ENCODE results near the gene KCNG1. TPM values are rescaled to one million over a fixed set of nuclear protein-coding genes. Genes with fewer than 3 reads are reported as not detected.

The KCNG1 gene
- total and polyA plus RNA-seq, 2 of the 4 experiments (the other 2 are of a cell fraction), result 23.7 to 51.4 TPM

DNA sequence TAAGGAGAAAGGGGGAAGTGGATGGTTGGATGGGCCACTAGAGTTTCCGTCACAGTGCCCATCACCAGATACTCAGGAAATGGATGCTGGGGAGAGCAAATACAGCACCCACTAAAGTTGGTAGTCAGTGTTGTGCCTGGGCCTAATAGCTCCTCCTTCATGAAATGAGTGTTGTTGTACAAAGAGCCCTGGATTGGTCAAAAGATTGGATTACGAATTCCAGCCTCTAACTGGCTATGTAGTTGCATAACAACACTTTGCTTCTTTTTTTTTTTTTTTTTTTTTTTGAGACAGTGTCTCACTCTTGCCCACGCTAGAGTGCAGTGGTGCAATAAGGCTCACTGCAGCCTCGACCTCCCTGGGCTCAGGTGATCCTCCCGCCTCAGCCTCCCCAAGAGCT, 27.4 kb downstream of the KCNG1 start:
- Histone ChIP-seq H3K23ac (ENCODE audit: low read depth, low read length) (no peak overlapping the region), H3K9ac (ENCODE audit: low read depth, low read length) (no peak overlapping the region), H4K20me1 (ENCODE audit: insufficient read depth, low read length) (no peaks in the 10 kb centered on the region), H3K79me1 (ENCODE audit: low read depth in 1 of 2, low read length in 2 of 2) (no peaks in the 10 kb centered on the region), H3K56ac (ENCODE audit: extremely low read depth, insufficient read depth, low read length) (no peak overlapping the region), H2AFZ (replicated peaks; ENCODE audit: low read length, poor library complexity) (no peak overlapping the region), H3K27me3 (ENCODE audit: control insufficient read depth, insufficient read depth, low read length) (no peaks in the 10 kb centered on the region), H2BK15ac (ENCODE audit: low read depth, low read length) (no peak overlapping the region), H4K8ac (ENCODE audit: low read depth in 2 of 2, low read length in 2 of 2) (peak overlapping the region in 1 of 2 experiments; percentile 56; a peak in 1 of 4 replicates), H3K36me3 (ENCODE audit: control insufficient read depth, insufficient read depth, low read length) (no peaks in the 10 kb centered on the region), H3K4ac (ENCODE audit: low read depth, low read length) (no peak overlapping the region), H3K4me1 (ENCODE audit: control insufficient read depth, insufficient read depth, low read length) (peaks cover 6% of the 10 kb centered on the region), H3K9me1 (ENCODE audit: insufficient read depth, low read length) (peaks cover 19% of the 10 kb centered on the region), H3K27ac (ENCODE audit: insufficient read depth, low read length) (no peak overlapping the region), H3K18ac (ENCODE audit: low read depth, low read length) (no peak overlapping the region), H2AK5ac (ENCODE audit: low read depth, low read length) (peak overlapping the region; percentile 47), H2BK20ac (ENCODE audit: low read depth, low read length) (no peak overlapping the region), H3K9me3 (ENCODE audit: control insufficient read depth, insufficient read depth, low read length) (no peaks in the 10 kb centered on the region), H4K91ac (ENCODE audit: insufficient read depth, low read depth, low read length) (no peak overlapping the region), H2BK5ac (ENCODE audit: low read depth, low read length, poor library complexity, severe bottlenecking) (no peak overlapping the region), H3K4me3 (ENCODE audit: insufficient read depth, low read depth, low read length) (no peak overlapping the region), H4K5ac (ENCODE audit: low read depth, low read length) (no peak overlapping the region), H3K14ac (replicated peaks; ENCODE audit: low read depth, low read length) (no peak overlapping the region), H2BK120ac (ENCODE audit: low read depth, low read length) (no peak overlapping the region), H2AK9ac (replicated peaks; ENCODE audit: low read depth, low read length, poor library complexity) (no peak overlapping the region), H3K4me2 (ENCODE audit: low read depth, low read length) (no peak overlapping the region)
- DNase-seq, result peak; percentile 67
- peak; percentile 66 for ATAC-seq (ENCODE audit: low read depth)
- CTCF ChIA-PET, result interaction anchor here (0.7 to 1.1 kb wide), 2 partner anchors 9 to 39 kb away, joined by 3 to 4 read pairs; no protein-coding TSS in a partner anchor
- POLR2A ChIA-PET (ENCODE audit: unreplicated experiment), result no interaction called here
- WGBS, 2 experiments (ENCODE audit: extremely low coverage in 2 of 2, insufficient read length in 1 of 2), result no CpG with 5 or more reads among the region's 5 CpGs
- dilution Hi-C loops (cut with HindIII; ENCODE audit: low sequenced_read_pairs, unreplicated experiment), result no loop called here
- TF ChIP-seq RFX5 (IDR thresholded peaks at IDR 0.05; ENCODE audit: low read depth, low read length) (no peak), RCOR1 (IDR thresholded peaks at IDR 0.05; ENCODE audit: insufficient replicate concordance, low read length) (no peak), FOS (IDR thresholded peaks at IDR 0.05; ENCODE audit: low read depth, low read length) (no peak), MAFK (IDR thresholded peaks at IDR 0.05; ENCODE audit: low read depth, low read length) (no peak), MAZ (IDR thresholded peaks at IDR 0.05; ENCODE audit: borderline replicate concordance, low read depth, low read length) (no peak), CEBPB (IDR thresholded peaks at IDR 0.05; ENCODE audit: low read depth, low read length) (peak; percentile 58)
- TF ChIP-seq, protein P1, sequence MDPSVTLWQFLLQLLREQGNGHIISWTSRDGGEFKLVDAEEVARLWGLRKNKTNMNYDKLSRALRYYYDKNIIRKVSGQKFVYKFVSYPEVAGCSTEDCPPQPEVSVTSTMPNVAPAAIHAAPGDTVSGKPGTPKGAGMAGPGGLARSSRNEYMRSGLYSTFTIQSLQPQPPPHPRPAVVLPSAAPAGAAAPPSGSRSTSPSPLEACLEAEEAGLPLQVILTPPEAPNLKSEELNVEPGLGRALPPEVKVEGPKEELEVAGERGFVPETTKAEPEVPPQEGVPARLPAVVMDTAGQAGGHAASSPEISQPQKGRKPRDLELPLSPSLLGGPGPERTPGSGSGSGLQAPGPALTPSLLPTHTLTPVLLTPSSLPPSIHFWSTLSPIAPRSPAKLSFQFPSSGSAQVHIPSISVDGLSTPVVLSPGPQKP (IDR thresholded peaks at IDR 0.05; ENCODE audit: borderline replicate concordance, low read depth, low read length), result no peak
- BruUV-seq (replicated peaks), result no TSS peak
- in situ Hi-C loops (cut with MboI; ENCODE audit: low sequenced_read_pairs), result loop anchor here (25.0 kb wide), 2 partner anchors 767 to 1092 kb away; partner anchors contain the start of gene ATP9A
- intact Hi-C loops (cut with micrococcal nuclease), result no loop called here

Measured in IMR-90 (cell line).